Medulla oblongata (tissue), 1 donor: ENCODE measurements around the gene SRD5A1.

Experiments used
- DNase-seq: peaks from one replicate; pipeline ENCODE4 v3.0.0-alpha.2; 2015; ENCODE audit errors: extremely low spot score

Gene SRD5A1

GRCh38 chr5:6713274-6714225, 80.3 kb downstream of the SRD5A1 start, which contains the start of gene TENT4A:
TSS of gene TENT4A (plus strand) at chr5:6713432. CDS start at chr5:6713984, 552 bp downstream.
- DNase-seq = no peak

- no peak for DNase-seq
Observed at GRCh38 chr5:6714226-6715041, 81.2 kb downstream of the SRD5A1 start.

DNA sequence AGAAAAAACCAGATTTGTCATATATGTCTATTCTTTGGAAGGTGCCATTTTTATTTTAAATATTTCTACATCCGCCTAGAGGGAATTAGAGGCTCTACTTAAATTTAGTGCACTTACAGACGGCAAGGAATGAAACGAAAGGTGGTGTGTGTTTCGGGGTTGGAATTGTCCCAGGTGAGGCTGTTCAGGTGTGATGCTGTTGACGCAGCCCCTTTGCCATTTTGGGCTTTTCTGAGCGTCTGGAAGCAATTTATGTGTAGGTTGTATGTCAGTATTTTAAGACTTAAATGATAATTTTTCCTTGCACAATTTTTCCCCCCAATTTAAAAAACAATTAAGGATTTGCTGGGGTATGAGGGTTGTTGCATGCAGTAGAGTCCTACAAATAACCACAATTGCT, 82.0 kb downstream of the SRD5A1 start:
- no peak for DNase-seq

GRCh38 chr5:6715758-6716628, 82.8 kb downstream of the SRD5A1 start:
- DNase-seq = no peak

GRCh38 chr5:6716629-6717149, 83.4 kb downstream of the SRD5A1 start:
- no peak for DNase-seq

DNA sequence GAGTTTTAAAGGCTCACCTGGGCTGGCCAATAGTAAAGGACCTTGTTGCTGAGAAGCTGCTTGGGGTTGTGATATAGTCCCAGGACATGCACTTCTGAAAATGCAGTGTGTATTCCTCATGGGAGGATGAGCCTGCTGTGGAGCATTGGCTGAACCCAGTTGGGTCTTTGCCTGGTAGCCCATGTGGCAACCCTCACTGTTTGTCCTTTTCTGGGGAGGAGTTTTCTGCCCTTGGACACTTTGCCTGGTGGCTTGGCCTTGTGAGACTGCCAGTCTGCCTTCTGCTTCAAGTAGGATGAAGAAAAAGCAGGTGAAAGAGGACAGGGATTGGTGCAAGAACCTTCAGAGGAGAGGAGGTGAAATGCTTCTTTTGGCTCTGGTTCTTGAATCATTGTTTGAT, 84.0 kb downstream of the SRD5A1 start:
- DNase-seq = peak; percentile 34

- no peak for DNase-seq
Observed at GRCh38 chr5:6717687-6718086, 84.4 kb downstream of the SRD5A1 start.

DNA sequence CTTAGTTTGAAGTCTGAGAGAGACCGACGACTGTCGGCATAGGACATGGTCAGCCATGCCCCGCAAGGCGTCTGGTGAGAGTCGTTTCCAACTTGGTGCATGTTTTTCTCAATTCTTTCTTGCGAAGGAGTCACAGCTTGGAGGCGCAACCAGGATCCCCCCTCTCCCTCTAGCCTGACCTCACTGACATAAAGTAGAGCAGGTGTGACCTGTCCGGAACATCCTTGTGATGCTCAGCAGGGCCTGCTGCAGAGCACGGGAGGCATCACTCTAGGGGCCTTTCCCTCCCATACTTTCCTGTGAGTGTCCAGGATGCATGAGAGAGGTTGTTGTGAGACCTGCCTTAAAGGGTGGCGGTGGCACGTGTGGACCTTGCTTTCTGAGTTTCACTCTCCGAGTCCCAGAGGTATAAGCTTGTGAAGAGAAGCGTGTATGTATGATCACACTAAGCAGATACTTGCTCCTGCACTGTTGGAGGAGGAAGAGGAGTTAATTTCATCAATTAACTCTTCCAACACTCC, 85.0 kb downstream of the SRD5A1 start:
- DNase-seq = no peak

GRCh38 chr5:6718718-6719117, 85.5 kb downstream of the SRD5A1 start:
- no peak for DNase-seq

DNA sequence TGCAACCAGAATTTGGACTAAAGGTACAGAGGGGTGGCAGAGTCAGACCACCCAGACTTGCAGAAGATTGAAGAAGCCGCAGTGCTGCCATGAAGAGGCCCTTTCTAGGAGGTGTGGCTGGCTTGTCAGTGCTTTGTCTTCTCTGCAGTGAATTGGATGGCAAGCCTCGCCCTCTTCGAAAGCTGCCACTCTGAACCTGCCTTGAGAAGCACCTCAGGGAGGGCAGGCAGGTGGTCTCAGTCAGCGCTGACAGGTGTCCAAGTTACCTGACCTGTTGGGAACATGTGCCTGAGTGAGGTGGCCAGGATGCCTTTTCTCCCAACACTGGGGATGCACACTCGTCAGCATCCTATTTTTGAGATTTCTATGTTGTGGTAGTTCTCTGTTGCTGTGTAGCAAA, 86.2 kb downstream of the SRD5A1 start:
- DNase-seq = no peak

GRCh38 chr5:6719896-6720560, 86.8 kb downstream of the SRD5A1 start:
- no peak for DNase-seq

GRCh38 chr5:6720561-6720921, 87.3 kb downstream of the SRD5A1 start:
- DNase-seq = no peak

DNA sequence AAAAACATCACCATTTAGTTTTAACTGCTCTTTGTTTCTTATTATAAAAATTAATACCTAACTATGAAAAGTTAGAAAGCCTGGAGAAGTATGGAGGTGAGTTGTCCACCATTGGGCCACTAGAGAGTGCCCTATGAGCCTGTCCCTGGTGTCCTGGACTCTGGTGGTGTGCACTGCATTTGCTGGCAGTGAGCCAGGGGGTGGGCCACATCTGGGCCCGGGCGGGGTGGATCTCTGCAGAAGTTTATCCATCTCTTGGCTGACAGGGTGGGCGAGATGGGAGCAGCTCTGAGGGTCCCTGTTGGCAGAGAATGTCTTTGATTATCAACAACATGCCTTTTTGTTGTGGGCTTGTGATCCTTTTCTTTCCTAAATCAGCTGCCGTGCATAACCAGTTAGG, 88.2 kb downstream of the SRD5A1 start:
- no peak for DNase-seq

DNA sequence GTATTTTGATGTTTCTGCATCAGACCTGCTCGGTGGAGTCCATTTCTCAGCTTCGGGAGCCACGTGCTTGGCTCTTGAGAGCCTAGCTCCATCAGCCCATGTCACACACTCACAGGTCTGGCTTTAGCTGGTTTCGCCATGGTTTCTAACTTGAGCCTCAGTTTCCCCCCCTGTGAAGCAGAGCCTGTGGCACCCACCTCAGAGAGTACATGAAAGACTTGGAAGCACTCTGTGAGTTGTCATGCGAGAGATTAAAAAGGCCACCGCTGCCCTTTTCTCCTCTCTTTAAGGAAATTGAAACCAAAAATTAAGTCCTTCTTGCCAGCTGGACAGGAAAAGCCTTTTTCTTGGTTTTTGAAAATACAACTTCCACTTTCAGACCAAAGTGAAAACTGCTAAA, 88.8 kb downstream of the SRD5A1 start:
- DNase-seq = peak; percentile 65

- peak; percentile 26 for DNase-seq
Observed at GRCh38 chr5:6723122-6723815, 90.0 kb downstream of the SRD5A1 start.

- DNase-seq = no peak
Observed at GRCh38 chr5:6723816-6724300, 90.6 kb downstream of the SRD5A1 start.
